GM21367 (cell line): ENCODE results near the gene IGFBP6.

Source experiments
- ATAC-seq: cut with Tn5 transposase; IDR thresholded peaks from one replicate; pipeline ENCODE4 v1.9.1; 2021; ENCODE audit not compliant: unreplicated experiment

Gene IGFBP6

GRCh38 chr12:53058674-53059433, 38.6 kb upstream of the IGFBP6 start:
- ATAC-seq, result no peak

GRCh38 chr12:53059434-53060063, 37.9 kb upstream of the IGFBP6 start:
- no peak for ATAC-seq

DNA sequence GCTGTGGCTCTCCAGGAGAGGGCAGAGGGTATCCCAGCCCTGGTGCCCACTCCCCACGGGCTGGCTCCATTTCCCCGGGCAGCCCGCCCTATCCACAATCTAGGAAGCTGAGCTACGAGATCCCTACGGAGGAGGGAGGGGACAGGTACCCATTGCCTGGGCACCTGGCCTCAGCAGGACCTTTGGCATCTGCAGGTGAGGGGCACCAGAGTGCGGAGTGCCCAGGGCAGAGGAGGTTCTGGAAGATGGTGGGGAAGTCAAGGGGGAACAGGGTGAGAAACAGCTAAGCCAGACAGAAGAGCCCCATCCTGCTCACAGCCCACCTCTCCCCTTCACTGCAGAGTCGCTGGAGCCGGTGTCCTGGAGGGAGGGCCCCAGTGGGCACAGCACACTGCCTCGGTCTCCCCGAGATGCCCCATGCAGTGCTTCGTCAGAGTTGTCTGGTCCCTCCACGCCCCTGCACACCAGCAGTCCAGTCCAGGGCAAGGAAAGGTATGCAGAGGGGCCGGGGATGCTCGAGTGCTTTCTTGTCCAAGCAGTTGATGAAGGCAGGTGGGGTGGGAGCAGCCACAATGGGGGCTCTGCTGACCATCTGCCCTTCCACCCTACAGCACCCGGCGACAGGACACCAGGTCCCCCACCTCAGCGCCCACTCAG, 37.3 kb upstream of the IGFBP6 start:
- ATAC-seq, result no peak

DNA sequence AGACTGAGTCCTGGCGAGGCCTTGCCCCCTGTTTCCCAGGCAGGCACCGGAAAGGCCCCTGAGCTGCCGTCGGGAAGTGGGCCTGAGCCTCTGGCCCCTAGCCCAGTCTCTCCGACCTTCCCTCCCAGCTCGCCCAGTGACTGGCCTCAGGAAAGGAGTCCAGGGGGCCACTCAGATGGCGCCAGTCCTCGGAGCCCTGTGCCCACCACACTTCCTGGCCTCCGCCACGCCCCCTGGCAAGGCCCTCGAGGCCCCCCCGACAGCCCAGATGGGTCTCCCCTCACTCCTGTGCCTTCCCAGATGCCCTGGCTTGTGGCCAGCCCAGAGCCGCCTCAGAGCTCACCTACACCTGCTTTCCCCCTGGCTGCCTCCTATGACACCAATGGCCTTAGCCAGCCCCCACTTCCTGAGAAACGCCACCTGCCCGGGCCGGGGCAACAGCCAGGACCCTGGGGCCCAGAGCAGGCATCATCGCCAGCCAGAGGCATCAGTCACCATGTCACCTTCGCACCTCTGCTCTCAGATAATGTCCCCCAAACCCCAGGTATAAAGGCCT, 36.7 kb upstream of the IGFBP6 start:
- no peak for ATAC-seq

GRCh38 chr12:53061404-53062010, 36.0 kb upstream of the IGFBP6 start:
- no peak for ATAC-seq

- ATAC-seq, result no peak
Observed at GRCh38 chr12:53062011-53062961, 35.2 kb upstream of the IGFBP6 start.

DNA sequence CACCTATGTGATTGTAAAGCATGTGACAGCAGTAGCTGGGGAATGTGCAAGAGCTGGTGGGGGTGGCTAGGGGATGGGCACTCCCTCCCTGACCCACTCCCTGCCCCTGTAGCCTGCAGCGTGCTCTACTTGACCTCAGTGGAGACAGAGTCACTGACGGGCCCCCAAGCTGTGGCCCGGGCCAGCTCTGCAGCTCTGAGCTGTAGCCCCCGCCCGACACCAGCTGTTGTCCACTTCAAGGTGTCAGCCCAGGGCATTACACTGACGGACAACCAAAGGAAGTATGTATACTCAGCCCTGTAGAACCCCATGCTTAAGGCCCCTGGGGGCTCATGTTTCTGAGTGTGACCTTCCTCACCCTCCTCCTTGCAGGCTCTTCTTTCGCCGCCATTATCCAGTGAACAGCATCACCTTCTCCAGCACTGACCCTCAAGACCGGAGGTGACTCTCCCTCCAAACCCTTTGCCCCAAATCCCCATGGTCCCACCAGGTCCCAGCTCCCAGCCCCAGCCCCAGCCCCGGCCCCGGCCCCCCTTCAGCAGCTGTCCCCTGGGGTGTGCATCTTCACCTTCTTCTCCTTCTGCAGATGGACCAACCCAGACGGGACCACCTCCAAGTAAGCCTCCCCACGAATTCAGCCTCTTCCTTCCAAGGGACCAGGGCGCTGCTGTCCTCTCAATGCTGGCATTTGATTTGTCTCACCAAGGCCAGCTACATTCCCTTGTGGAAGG, 34.3 kb upstream of the IGFBP6 start:
- no peak for ATAC-seq

- ATAC-seq, result no peak
Observed at GRCh38 chr12:53063708-53064612, 33.5 kb upstream of the IGFBP6 start.

DNA sequence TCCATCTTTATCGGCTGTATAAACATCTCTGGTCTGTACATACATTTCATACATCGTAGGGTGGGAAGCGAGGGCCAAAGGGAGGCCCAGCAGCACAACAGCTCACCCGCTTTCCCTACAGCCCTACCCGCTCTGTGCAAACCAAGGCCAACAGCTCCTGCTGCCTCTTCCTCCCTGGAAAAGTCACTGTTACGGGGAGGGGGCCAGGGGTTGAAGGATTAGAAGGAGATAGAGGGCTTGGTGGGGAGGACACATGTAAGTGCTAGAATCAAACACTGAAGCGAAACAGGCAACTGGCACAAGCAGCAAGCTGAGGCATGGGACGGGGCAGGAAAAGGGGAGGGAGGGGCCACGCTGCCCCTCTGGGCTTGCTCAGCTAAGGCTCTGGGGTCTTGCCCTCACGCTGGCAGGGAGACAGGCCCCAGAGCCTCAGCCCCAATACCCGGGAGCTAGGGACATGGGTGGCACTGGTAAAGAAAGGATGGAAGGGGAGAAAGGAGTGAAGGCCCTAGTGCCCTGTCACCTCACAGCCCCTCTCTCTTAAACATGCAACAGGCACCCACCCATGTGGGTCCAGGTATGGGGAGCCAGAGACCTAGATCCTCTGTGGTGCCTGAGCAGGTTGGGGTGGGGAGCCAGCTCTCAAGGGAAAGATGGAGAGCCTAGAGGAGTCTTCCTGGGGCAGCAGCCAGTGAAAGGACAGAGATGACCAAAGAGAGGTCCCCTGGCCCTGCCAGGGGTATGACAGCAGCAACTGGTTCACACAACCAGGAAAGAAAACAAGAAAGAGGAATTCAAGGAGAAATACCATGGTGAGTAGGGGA, 32.6 kb upstream of the IGFBP6 start:
- no peak for ATAC-seq

GRCh38 chr12:53065470-53065869, 32.0 kb upstream of the IGFBP6 start:
- no peak for ATAC-seq

- no peak for ATAC-seq
Observed at GRCh38 chr12:53065975-53066931, 31.2 kb upstream of the IGFBP6 start.

DNA sequence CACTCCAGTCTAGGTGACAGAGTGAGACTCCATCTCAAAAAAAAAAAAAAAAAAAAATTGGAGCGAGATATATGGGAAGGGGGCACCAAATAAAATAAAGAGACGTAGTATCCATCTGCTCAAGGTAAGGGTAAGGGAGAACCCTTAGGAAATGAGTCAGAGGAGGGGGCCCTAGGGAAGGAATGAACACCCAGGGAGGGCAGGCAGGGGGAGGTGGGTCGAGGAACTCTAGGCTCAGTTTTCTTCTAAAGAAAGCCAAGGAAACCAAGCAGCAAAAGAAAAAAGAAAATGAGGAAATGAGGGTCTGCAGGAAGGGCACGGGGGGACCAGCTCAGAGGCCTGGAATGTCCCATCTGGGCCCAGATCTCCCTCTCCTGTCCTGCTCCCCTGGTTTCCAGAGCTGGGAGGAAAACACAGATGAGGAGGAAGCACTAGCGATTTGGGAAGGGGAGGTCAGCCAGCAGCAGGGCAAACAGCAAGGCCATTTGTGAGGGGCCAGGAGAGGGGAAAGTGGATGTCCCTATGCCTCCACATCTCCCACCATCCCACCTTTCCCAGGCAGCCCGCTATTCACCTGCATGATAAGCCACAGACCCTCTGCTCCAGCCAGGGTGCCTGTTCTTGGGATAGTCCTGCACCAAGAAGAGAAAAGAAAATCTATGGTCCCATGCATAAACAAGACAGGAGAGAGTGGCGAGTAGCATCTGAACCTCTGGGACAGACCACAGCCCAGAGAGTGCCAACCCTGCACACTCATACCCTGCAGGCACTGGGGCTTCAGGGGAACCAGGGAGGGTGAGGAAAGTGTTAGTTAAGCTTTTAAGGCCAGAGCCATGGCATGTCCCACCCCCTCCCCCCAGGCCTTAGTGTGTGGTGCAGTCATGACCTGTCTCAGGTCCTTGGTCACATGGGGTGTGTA, 30.1 kb upstream of the IGFBP6 start:
- ATAC-seq, result no peak

DNA sequence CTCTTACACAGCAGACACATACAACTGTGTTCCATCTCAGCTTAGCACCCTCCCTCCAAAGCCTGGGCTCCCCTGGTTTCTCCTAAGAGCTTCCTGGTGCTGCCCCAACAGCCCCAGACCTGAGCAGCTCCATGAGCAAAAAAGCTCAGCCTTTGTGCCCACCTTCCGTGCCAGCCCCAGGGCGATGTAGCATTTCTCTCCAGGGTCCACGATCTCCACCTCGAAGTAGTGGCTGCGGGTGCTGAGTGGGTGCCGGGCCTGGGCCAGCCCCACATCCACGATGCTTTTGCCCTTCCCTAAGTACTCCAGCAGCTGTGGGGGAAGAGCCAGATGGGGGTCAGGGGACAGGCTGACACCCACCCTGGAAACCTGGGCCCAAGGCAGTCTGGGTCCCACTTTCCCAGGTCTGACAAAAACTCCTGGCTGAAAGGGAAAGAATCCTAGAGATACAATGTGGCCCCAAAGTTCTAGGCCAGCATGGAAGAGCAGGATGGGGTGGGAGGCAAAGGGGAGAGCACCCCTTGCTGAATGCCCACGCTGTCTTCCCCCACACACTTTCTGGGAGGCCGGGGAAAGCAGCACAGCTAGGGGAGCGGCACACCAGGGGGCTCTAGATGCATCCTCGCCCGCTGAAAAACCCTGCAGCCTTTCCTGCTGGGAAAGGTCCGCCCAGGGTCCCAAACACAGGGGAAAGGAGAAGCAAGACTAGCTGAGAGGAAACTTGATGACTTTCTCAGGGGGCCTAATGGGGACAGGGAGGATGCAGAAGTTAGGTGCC, 29.3 kb upstream of the IGFBP6 start:
- no peak for ATAC-seq

- no peak for ATAC-seq
Observed at GRCh38 chr12:53068811-53069585, 28.5 kb upstream of the IGFBP6 start.
